HG03571 (cell line): ENCODE data around the gene DGKB.

Experiments used
- ATAC-seq: cut with Tn5 transposase; IDR thresholded peaks from one replicate; pipeline ENCODE4 v1.9.1; 2021; ENCODE audit not compliant: unreplicated experiment

Gene DGKB

DNA sequence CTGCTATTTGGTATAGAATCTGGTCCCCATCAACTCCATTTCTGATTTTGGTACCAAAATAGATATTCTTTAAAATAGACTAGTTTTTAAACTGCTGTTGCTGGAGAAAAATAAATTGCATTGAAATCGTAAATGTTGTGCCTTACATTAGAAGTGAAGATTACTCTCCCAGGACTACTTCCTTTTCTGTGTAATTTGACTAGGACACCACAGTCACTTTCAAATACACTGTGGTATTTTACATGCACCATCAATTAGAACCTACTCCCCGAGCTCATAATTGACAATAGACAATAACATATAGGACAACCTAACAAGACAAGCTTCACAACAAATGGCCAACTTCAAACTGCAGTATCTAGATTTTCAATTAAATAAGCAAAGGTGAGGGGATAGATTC, 211.5 kb downstream of the DGKB start:
- ATAC-seq, result no peak

GRCh38 chr7:14690486-14690885, 212.1 kb downstream of the DGKB start:
- no peak for ATAC-seq

GRCh38 chr7:14690075-14690474, 212.5 kb downstream of the DGKB start:
- no peak for ATAC-seq

- no peak for ATAC-seq
Measured at GRCh38 chr7:14688208-14688607, 214.3 kb downstream of the DGKB start.

DNA sequence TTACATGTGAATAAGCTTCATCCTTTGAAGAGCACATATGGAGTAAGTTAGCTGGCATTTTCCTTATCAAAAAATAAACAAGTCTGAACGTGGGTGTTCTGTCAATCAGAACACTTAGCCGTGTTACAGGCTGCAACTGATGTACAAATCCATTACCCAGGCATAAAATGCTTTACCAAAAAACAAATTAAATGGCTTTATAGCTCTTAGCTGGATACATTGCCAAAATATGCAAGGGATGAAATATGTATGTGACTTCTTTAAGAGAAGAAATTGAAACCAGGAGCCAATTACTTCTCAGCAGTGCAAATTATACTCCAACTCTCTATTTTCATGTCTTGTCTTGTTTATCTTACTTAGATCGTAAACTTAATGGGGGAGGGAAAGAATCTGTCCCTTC, 214.8 kb downstream of the DGKB start:
- ATAC-seq, result no peak

DNA sequence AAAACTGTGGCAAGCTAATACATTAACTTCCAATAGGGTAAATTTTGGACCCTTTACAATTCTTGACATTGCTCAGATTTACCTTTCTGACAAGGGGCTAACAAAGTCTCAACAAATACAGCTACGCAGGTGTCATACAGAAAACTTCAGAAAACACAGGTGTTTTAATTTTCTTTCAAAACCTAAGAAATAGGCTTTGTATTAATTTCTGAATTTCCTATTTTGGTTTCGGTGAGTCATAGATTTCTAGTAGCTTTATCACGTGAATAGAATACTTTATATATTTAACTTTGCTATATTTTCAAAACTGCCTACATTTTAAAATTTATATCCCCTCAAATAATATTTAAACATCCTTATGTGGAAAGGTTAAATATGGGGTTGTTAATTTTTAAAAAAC, 215.3 kb downstream of the DGKB start:
- ATAC-seq, result no peak

GRCh38 chr7:14685167-14685566, 217.4 kb downstream of the DGKB start:
- no peak for ATAC-seq

- ATAC-seq, result no peak
Measured at GRCh38 chr7:14682910-14683465, 219.6 kb downstream of the DGKB start.

DNA sequence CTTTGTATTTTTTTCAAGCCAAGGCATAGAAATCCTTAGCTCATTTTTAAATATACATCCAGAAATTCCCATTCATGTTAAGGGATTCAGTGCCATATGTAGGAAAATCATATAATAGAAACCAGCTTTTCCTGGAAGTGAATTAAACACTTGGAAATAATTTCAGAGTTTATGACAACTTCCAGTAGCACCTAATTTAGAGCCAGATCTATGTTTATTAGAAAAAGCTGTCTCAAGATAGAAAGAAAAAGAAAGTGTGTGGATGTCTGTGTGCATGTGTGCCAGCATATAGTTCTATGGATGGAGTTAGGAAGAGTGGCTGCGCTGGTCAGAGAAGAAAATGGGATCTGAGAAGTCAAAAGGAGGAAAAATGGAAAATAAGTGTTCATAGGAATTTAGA, 225.7 kb downstream of the DGKB start:
- ATAC-seq, result no peak

- ATAC-seq, result no peak
Measured at GRCh38 chr7:14673202-14673601, 229.3 kb downstream of the DGKB start.

DNA sequence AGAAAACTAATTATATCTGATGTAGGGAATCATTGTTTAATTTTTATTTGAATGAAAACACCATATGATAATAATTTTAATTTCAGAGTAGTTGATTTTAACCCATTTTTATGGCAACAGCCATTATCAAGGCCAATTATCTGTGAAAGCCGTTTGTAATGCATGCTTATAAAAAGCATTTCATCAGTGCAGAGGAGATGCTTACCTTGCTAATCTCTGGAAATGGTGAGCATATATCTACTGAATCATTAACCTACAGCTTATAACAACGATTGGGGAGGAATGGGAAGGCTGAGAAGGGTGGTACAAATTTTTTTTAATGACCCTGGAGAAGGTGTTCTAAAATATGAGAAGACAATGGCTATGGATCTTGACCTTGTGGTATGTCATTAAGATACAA, 235.6 kb downstream of the DGKB start:
- ATAC-seq, result no peak

DNA sequence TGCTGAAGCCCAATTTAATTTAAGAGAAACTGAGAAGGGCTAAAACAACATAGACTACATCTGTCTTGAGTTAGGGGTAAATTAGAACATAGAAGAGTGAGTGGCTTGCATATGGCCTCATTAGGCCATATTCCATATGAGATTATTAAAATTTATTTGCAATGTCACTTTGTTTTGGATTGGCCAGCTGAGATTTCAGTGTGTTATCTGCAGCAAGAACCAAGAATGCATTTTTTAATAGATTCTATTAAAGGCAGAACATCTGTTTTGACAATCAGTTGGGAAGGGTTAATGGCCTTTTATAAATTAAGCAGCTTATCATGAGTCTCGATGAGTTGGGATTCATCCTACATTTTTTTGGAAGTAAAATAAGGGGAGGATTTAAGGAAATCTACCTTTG, 236.2 kb downstream of the DGKB start:
- ATAC-seq, result no peak

DNA sequence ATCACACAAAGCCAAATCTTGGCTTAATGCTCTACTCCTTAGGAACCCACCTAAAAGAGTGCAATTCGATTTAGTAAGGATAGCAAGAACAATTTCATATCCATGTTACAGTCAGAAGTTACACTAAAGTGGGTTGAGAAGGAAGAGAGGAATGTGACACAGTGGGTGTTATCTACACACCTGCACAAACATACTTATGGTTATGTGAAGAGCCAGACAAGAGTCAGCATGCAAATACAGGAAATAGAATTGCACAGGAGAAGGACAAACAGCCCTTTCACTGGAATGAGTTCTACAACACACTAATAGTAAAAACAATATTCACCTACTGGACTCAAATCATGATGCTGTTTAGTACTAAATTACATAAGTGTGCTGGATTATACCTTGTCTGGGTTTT, 262.8 kb downstream of the DGKB start:
- no peak for ATAC-seq

- no peak for ATAC-seq
Measured at GRCh38 chr7:14639329-14639728, 263.2 kb downstream of the DGKB start.

- no peak for ATAC-seq
Measured at GRCh38 chr7:14637968-14638367, 264.6 kb downstream of the DGKB start.

DNA sequence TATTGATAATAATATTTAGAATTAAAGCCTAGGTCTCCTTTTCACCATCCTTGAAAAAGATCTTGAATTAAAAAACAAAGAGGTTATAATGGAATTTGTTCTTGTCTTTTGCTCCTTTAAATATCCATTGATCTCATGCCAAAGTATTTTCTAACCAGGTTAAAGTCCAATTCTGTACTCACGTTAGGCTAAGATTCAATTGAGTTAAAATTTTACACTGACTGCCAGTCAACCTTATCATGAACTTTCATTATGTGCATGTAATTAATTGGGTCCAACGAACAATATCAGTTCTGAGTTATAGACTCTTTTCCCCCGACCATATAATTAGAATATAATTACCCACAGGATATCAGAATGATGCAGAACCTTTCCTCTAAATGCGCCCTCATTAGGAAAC, 266.6 kb downstream of the DGKB start:
- no peak for ATAC-seq

DNA sequence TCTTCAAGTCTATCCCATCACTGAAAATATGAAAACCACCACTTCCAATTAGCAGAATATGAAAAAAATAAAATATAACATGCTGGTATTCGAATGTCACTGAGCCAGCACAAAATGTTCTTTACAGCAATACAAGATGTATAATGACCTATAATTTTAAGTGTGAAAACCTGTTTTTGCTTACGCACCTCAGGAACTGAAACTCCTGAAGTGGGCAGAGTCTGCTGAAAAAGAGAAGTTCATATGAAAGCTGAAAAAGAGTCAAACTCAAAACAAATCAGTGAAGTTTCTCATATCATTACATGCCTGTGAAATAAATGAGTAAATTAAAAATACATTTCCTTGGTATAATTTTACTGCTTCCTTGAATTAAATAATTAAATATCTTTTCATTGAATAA, 272.5 kb downstream of the DGKB start:
- no peak for ATAC-seq

- ATAC-seq, result no peak
Measured at GRCh38 chr7:14628516-14628915, 274.0 kb downstream of the DGKB start.

DNA sequence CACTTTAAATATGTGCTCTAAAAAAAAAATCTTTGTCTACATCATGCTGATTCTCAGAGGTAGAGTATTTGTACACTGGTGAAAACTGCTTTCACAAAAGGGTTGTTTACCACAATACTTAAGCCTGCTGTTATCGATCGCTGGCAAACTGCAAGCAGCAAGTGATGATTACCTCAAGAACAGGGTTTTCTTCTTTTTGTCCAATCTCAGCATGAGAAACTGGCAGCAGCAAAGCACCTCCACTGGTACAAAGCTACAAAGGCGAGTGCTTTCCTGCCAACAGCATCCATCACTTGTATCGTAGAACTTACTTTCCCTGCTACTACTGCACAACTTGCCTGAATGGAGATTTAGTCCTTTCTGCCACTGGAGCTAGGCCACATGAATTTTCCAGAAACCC, 276.5 kb downstream of the DGKB start:
- ATAC-seq, result no peak

- no peak for ATAC-seq
Measured at GRCh38 chr7:14622559-14622958, 280.0 kb downstream of the DGKB start.

GRCh38 chr7:14606101-14606500, 296.4 kb downstream of the DGKB start:
- ATAC-seq, result no peak

DNA sequence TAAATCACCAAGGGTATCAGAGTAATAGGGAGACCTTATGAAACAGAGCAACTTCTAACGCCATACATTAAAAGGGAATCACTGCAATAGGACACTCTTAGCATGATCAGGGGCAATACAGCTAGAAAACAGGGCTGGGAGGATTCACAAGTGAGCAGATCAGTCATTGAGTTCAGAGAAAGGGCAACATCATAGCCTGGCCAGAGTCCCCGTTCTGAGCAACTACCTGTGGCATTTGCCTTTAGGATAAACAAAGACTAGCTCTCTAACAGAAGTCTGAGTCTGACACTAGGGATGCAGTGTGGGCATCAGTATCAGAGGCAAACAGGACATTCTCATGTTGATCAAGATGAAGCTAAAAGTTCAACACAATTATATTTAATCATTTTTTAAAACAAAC, 297.9 kb downstream of the DGKB start:
- ATAC-seq, result no peak

GRCh38 chr7:14602851-14603250, 299.7 kb downstream of the DGKB start:
- ATAC-seq, result no peak
